Smooth muscle cell (in vitro differentiated cells): Measurements from ENCODE around the gene CDAN1. TPM values are rescaled to one million over a fixed set of nuclear protein-coding genes. Genes with fewer than 3 reads are reported as not detected.

Source experiments
- DNase-seq: peaks from one replicate; lab custom pipeline; 2025; ENCODE audit not compliant: unreplicated experiment; lab: John Stamatoyannopoulos, UW
- H2AFZ ChIP-seq: fragments of 200-600 bp; sonication (generic); 2 replicates; pipeline ENCODE4 v1.6.0; 2016; ENCODE audit warnings: antibody characterized with exemption, low read depth, mild to moderate bottlenecking
- H3F3A ChIP-seq: fragments of 200-600 bp; sonication (generic); 2 replicates; pipeline ENCODE4 v1.6.0; 2017; ENCODE audit warnings: antibody characterized with exemption, low read depth
- H3K27ac ChIP-seq: fragments of 200-600 bp; sonication (generic); 2 replicates; pipeline ENCODE4 v1.5.1; 2016; ENCODE audit warnings: low read depth, mild to moderate bottlenecking
- H3K27me3 ChIP-seq: fragments of 200-600 bp; sonication (generic); 2 replicates; pipeline ENCODE4 v1.6.1; 2016; ENCODE audit warnings: low read depth, mild to moderate bottlenecking
- H3K36me3 ChIP-seq: fragments of 200-600 bp; sonication (generic); 2 replicates; pipeline ENCODE4 v1.5.1; 2016; ENCODE audit warnings: low read depth
- H3K4me1 ChIP-seq: fragments of 200-600 bp; sonication (generic); 2 replicates; pipeline ENCODE4 v1.5.1; 2016; ENCODE audit warnings: low read depth
- H3K4me2 ChIP-seq: fragments of 200-600 bp; sonication (generic); 2 replicates; pipeline ENCODE4 v1.6.0; 2016; ENCODE audit warnings: mild to moderate bottlenecking
- H3K4me3 ChIP-seq: fragments of 200-600 bp; sonication (generic); 2 replicates; pipeline ENCODE4 v1.5.1; 2016; ENCODE audit warnings: mild to moderate bottlenecking
- H3K79me2 ChIP-seq: fragments of 200-600 bp; sonication (generic); 2 replicates; pipeline ENCODE4 v1.6.0; 2016; ENCODE audit warnings: low read depth, mild to moderate bottlenecking
- H3K9ac ChIP-seq: fragments of 200-600 bp; sonication (generic); 2 replicates; pipeline ENCODE4 v1.6.0; 2016; ENCODE audit warnings: low read depth
- H3K9me3 ChIP-seq: fragments of 200-600 bp; sonication (generic); replicated peaks from 2 replicates; pipeline ENCODE4 v1.5.1; 2016; ENCODE audit warnings: low read depth
- H4K20me1 ChIP-seq: fragments of 200-600 bp; sonication (generic); 2 replicates; pipeline ENCODE4 v1.6.0; 2016; ENCODE audit warnings: low read depth
- CTCF ChIP-seq: fragments of 200-600 bp; sonication (generic); IDR thresholded peaks from 2 replicates; pipeline ENCODE4 v1.5.1; 2017; ENCODE audit warnings: borderline replicate concordance, mild to moderate bottlenecking, antibody characterized with exemption; ENCODE audit not compliant: insufficient read depth, poor library complexity, severe bottlenecking
- WGBS: methylation state at CpG from one replicate; pipeline ENCODE4 v1.1.7; 2016; ENCODE audit warnings: low lambda C conversion rate; 5-methylcytosine and 5-hydroxymethylcytosine counted together
- polyA plus RNA-seq: library from polyadenylated mRNA; unstranded; fragments of >200 nt; fragmentation: Nextera tagmentation; extraction: Ambion mirVana; gene quantifications from 2 replicates; pipeline ENCODE4 v1.2.1, GENCODE V29; 2016
- total RNA-seq: library from RNA; depleted of rRNA; stranded (reverse); fragments of >200 nt; gene quantifications from 2 replicates; pipeline ENCODE4 v1.2.3, GENCODE V29; 2014

The CDAN1 gene
- total and polyA plus RNA-seq, 2 experiments from 2014 or later, result 6.1 to 6.9 TPM

DNA sequence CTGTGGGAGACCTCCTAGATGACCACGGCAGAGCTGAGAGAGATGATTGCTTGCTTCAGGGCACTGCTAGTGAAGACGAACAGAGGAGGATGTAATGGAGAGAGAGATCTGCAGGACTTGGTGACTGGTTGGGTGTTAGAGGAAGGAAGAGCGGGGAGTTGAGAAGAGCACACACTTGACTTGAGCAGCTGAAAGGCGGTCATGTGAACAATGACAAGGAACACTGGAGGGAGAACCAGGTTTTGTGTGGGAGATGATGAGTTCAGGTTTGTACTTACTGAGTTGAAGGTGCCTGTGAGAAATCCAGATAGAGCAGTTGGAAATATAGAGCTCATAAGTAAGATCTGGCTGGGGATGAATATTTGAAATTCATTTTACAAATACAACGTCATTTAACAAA, 40.3 kb downstream of the CDAN1 start:
- 90% methylated on average over 5 of the region's 5 CpGs for WGBS
- no peak for TF ChIP-seq CTCF

DNA sequence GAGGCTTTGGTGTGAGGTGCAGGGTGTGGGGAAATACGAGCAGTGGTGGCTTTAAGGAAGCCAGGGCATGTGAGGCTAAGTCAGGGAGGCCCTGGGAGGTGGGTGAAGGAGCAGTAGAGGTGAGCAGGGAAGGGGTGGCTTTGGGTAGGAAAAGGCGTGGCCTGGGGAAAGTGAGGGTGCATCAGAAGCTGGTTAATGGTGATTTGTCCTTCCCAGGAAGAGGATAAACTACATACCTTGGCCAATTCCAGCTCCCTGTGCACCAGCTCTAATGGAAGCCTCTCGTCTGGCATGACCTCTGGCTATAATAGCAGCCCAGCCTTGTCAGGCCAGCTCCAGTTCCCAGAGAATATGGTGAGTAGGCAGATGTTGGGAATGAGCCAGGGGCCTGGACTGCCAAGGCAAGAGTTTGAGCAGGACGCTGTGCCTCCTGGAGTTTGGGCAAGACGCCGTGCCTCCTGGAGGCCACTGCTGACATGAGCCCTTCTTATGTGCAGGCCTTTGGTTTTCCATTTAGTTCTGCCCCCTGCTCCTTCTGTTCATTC, 41.3 kb downstream of the CDAN1 start:
- peaks cover 3% of the 10 kb centered on the region for H3K36me3 ChIP-seq
- no peaks in the 10 kb centered on the region for H3K27me3 ChIP-seq
- H3K4me3 ChIP-seq, result no peak overlapping the region
- no peak overlapping the region for H3K4me2 ChIP-seq
- no peak overlapping the region for H3K9ac ChIP-seq
- 98% methylated on average over 6 of the region's 6 CpGs for WGBS
- no peaks in the 10 kb centered on the region for H3K9me3 ChIP-seq
- TF ChIP-seq CTCF, result no peak
- no peaks in the 10 kb centered on the region for H3K4me1 ChIP-seq
- no peak for DNase-seq
- H3K27ac ChIP-seq, result no peak overlapping the region
- no peaks in the 10 kb centered on the region for H4K20me1 ChIP-seq
- H3K79me2 ChIP-seq, result no peaks in the 10 kb centered on the region
- no peak overlapping the region for H2AFZ ChIP-seq
- no peaks in the 10 kb centered on the region for H3F3A ChIP-seq

More for the DNA sequence above, 40.3 kb downstream of the CDAN1 start:
- no peaks in the 10 kb centered on the region for H3K9me3 ChIP-seq
- no peaks in the 10 kb centered on the region for H4K20me1 ChIP-seq
- H3K4me1 ChIP-seq, result no peaks in the 10 kb centered on the region
- H3K27me3 ChIP-seq, result no peaks in the 10 kb centered on the region
- H3K36me3 ChIP-seq, result peaks cover 3% of the 10 kb centered on the region
- no peak overlapping the region for H2AFZ ChIP-seq
- no peak overlapping the region for H3K4me3 ChIP-seq
- H3K79me2 ChIP-seq, result no peaks in the 10 kb centered on the region
- H3K9ac ChIP-seq, result no peak overlapping the region
- no peak overlapping the region for H3K27ac ChIP-seq
- no peaks in the 10 kb centered on the region for H3F3A ChIP-seq
- DNase-seq, result no peak
- H3K4me2 ChIP-seq, result no peak overlapping the region

GRCh38 chr15:42694398-42694797, 42.5 kb downstream of the CDAN1 start:
- Histone ChIP-seq H3F3A (no peaks in the 10 kb centered on the region), H4K20me1 (no peaks in the 10 kb centered on the region), H2AFZ (no peak overlapping the region), H3K9me3 (no peaks in the 10 kb centered on the region), H3K27me3 (no peaks in the 10 kb centered on the region), H3K9ac (no peak overlapping the region), H3K4me3 (no peak overlapping the region), H3K27ac (no peak overlapping the region), H3K4me2 (no peak overlapping the region), H3K4me1 (no peaks in the 10 kb centered on the region), H3K79me2 (no peaks in the 10 kb centered on the region), H3K36me3 (peaks cover 3% of the 10 kb centered on the region)
- no peak for DNase-seq
- TF ChIP-seq CTCF, result no peak
- 96% methylated on average over 10 of the region's 10 CpGs for WGBS

GRCh38 chr15:42693942-42694341, 43.0 kb downstream of the CDAN1 start:
- Histone ChIP-seq H3K4me2 (no peak overlapping the region), H3K9me3 (no peaks in the 10 kb centered on the region), H3K9ac (no peak overlapping the region), H4K20me1 (no peaks in the 10 kb centered on the region), H2AFZ (no peak overlapping the region), H3K4me1 (no peaks in the 10 kb centered on the region), H3F3A (no peaks in the 10 kb centered on the region), H3K36me3 (peaks cover 3% of the 10 kb centered on the region), H3K4me3 (no peak overlapping the region), H3K79me2 (no peaks in the 10 kb centered on the region), H3K27me3 (no peaks in the 10 kb centered on the region), H3K27ac (no peak overlapping the region)
- WGBS, result 97% methylated on average over 6 of the region's 6 CpGs
- no peak for TF ChIP-seq CTCF
- no peak for DNase-seq
